NCI-H345 treated with DMSO at 0.1 percent for 48 hours (cell line): ENCODE measurements around the gene ACOT13.
"Not testable (repeated sequence)": the region's sequence is repeated elsewhere in the genome, so short reads cannot be mapped to it uniquely, and the experiment has no call there.

Source experiments
- DNase-seq: peaks from one replicate; lab custom pipeline; 2025; ENCODE audit not compliant: unreplicated experiment; lab: John Stamatoyannopoulos, UW

ACOT13 gene

GRCh38 chr6:24721461-24722215 is 54.8 kb downstream of the ACOT13 start:
- DNase-seq: no peak

- no peak for DNase-seq
Measured at GRCh38 chr6:24723270-24723669, 56.4 kb downstream of the ACOT13 start.

DNA sequence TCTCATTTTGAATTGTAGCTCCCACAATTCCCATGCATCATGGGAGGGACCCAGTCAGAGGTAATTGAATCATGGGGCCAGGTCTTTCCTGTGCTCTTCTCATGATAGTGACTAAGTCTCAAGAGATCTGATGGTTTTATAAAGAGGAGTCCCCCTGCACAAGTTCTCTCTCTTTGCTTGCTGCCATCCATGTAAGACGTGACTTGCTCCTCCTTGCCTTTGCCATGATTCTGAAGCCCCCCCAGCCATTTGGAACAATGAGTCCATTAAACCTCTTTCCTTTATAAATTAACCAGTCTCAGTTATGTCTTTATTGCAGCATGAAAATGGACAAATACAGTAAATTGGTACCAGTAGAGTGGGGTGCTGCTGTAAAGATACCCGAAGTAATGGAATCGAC is 63.8 kb downstream of the ACOT13 start:
- DNase-seq: not testable (repeated sequence)

- DNase-seq: not testable (repeated sequence)
Measured at GRCh38 chr6:24731456-24732134, 64.7 kb downstream of the ACOT13 start.

- no peak for DNase-seq
Measured at GRCh38 chr6:24734166-24734565, 67.3 kb downstream of the ACOT13 start.

DNA sequence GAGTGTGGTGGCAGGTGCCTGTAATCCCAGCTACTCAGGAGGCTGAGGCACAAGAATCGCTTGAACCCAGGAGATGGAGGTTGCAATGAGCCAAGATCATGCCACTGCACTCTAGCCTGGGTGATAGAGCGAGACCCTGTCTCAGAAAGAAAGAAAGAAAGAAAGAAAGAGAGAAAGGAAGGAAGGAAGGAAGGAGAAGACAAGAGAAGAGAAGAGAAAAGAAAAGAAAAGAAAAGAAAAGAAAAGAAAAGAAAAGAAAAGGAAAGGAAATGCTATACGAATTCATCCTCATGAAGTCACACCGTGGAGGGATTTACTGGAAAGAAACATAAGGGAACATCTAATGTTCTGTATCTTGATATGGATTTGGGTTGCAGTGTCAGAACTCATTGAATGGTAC is 67.8 kb downstream of the ACOT13 start:
- not testable (repeated sequence) for DNase-seq

- DNase-seq: no peak
Measured at GRCh38 chr6:24738741-24739140, 71.9 kb downstream of the ACOT13 start.

GRCh38 chr6:24740861-24741260 is 74.0 kb downstream of the ACOT13 start:
- no peak for DNase-seq

GRCh38 chr6:24742216-24742738 is 75.4 kb downstream of the ACOT13 start:
- no peak for DNase-seq

GRCh38 chr6:24743265-24743943 is 76.5 kb downstream of the ACOT13 start:
- DNase-seq: no peak

DNA sequence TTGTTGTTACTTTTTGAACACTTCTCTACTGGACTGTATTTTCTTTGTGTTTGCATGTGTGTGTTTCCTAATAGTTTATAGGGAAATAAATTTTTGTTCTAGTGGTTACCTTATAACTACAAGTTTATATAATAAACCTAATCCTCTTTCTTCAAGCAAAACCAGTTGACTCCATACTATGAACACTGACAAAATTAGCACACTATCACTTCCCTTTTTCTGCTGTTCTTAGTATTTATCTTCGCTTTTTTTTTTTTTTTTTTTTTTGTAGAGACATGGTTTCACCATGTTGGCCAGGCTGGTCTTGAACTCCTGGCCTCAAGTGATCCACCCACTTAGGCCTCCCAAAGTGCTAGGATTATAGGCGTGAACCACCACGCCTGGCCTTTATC is 77.1 kb downstream of the ACOT13 start:
- DNase-seq: no peak

DNA sequence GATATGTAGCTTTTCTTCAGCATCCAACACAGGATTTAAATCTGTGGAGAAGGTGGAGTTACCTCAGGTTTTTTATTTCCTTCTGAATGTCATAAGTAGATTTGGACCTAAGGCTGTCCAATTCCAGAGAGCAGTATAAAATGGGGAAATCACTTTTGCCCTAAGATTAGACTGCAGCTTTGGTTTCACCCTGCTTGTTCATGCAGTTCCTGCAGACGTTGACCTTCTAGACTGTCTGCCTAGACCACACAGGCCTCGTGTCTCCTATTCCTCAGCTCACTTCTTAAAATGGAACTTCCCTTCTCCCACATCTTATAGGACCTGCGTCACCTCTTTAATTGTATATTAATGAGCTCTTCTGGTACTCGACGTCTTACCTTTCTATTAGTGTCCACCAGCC is 78.0 kb downstream of the ACOT13 start:
- no peak for DNase-seq

DNA sequence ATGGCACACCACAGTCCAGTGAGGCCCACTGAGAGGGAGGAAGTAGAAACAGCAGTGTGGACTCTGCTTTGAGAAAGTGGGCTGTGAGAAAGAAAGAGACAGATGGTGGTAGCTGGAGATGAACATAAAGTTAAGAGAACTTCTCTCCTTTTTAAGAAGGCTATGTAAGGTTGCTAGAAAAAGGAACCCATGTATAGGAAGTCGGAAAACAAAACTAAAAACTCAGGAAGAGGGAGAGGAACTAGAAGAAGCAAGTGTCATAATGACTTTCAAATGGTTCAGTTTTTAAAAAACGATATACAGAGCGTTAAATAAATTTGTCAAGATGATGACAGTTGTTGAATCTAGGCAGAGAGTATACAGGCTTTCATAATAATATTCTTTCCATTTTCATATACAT is 82.4 kb downstream of the ACOT13 start:
- no peak for DNase-seq

GRCh38 chr6:24750878-24751277 is 84.0 kb downstream of the ACOT13 start:
- not testable (repeated sequence) for DNase-seq

DNA sequence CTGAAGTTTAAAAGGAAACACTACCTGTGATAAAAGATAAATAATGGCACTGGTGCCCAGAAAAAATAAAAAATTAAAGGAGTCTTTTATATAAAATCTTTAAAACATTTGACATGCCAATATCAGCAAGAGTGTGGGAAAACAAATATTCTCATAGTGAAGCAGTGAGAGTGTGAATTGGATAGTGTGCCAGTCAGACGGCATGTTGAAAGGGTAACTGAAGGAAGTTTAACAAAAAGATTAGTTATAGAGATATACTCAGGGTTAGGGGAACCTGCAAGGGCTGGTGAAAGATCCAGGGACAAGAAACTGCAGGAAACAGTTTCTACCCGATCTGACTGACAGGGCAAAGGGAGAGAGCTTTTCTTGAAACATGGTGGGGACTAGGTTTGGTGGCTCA is 85.6 kb downstream of the ACOT13 start:
- DNase-seq: no peak

GRCh38 chr6:24752917-24753492 is 86.1 kb downstream of the ACOT13 start:
- no peak for DNase-seq

GRCh38 chr6:24753545-24753944 is 86.7 kb downstream of the ACOT13 start:
- no peak for DNase-seq

GRCh38 chr6:24754378-24754777 is 87.5 kb downstream of the ACOT13 start:
- DNase-seq: not testable (repeated sequence)
